H9 (cell line): Measurements from ENCODE around the gene UXT. TPM values are rescaled to one million over a fixed set of nuclear protein-coding genes. Genes with fewer than 3 reads are reported as not detected.
A peak's percentile ranks its signal among the peaks of the same experiment; 100 is the strongest.
"Not testable (repeated sequence)": the region's sequence is repeated elsewhere in the genome, so short reads cannot be mapped to it uniquely, and the experiment has no call there.

Source experiments
- DNase-seq: peaks from one replicate; pipeline ENCODE4 v3.0.0-alpha.2; 2017
- H2AFZ ChIP-seq: one replicate; pipeline ENCODE4 v1.6.1; 2013; ENCODE audit warnings: mild to moderate bottlenecking, low read length, control low read depth, moderate library complexity
- H2AK5ac ChIP-seq: 2 replicates; pipeline ENCODE4 v1.6.1; 2013; ENCODE audit warnings: low read length, control low read depth, mixed read lengths; ENCODE audit not compliant: insufficient read length
- H2BK120ac ChIP-seq: one replicate; pipeline ENCODE4 v1.6.1; 2013; ENCODE audit warnings: low read depth, mild to moderate bottlenecking, low read length, control low read depth, inconsistent platforms; ENCODE audit not compliant: poor library complexity, severe bottlenecking
- H2BK12ac ChIP-seq: 2 replicates; pipeline ENCODE4 v1.6.1; 2013; ENCODE audit warnings: low read length, control low read depth, mixed read lengths, low read depth; ENCODE audit not compliant: insufficient read length
- H2BK15ac ChIP-seq: 2 replicates; pipeline ENCODE4 v1.6.1; 2013; ENCODE audit warnings: low read depth, low read length, control low read depth
- H2BK20ac ChIP-seq: one replicate; pipeline ENCODE4 v1.6.1; 2013; ENCODE audit warnings: low read depth, mild to moderate bottlenecking, low read length, control low read depth, inconsistent platforms; ENCODE audit not compliant: poor library complexity, severe bottlenecking
- H2BK5ac ChIP-seq: 2 replicates; pipeline ENCODE4 v1.6.1; 2013; ENCODE audit warnings: low read length, control low read depth, mixed read lengths; ENCODE audit not compliant: insufficient read length
- H3K14ac ChIP-seq: 2 replicates; pipeline ENCODE4 v1.6.1; 2013; ENCODE audit warnings: low read length, control low read depth; ENCODE audit not compliant: insufficient read depth
- H3K18ac ChIP-seq: 2 replicates; pipeline ENCODE4 v1.6.1; 2013; ENCODE audit warnings: low read depth, mild to moderate bottlenecking, mixed read lengths, low read length, control low read depth; ENCODE audit not compliant: insufficient read length
- H3K23ac ChIP-seq: 2 replicates; pipeline ENCODE4 v1.6.1; 2013; ENCODE audit warnings: low read length, control low read depth, mixed read lengths, low read depth; ENCODE audit not compliant: insufficient read length
- H3K23me2 ChIP-seq: 2 replicates; pipeline ENCODE4 v1.6.1; 2013; ENCODE audit warnings: low read depth, mild to moderate bottlenecking, mixed read lengths, low read length, control low read depth; ENCODE audit not compliant: insufficient read length, poor library complexity, severe bottlenecking
- H3K27ac ChIP-seq: 2 replicates; pipeline ENCODE4 v1.5.1; 2013; ENCODE audit warnings: low read length, control low read depth, mixed read lengths, low read depth; ENCODE audit not compliant: insufficient read length
- H3K27me3 ChIP-seq: 2 replicates; pipeline ENCODE4 v1.6.1; 2013; ENCODE audit warnings: low read length, control low read depth, inconsistent platforms; ENCODE audit not compliant: insufficient read depth
- H3K4ac ChIP-seq: 2 replicates; pipeline ENCODE4 v1.6.1; 2013; ENCODE audit warnings: low read depth, mild to moderate bottlenecking, control low read depth, inconsistent platforms, low read length, moderate library complexity
- H3K4me1 ChIP-seq: 2 replicates; pipeline ENCODE4 v1.6.1; 2013; ENCODE audit warnings: low read length, control low read depth, inconsistent platforms; ENCODE audit not compliant: insufficient read depth
- H3K4me2 ChIP-seq: 2 replicates; pipeline ENCODE4 v1.6.1; 2013; ENCODE audit warnings: low read length, control low read depth, mixed read lengths; ENCODE audit not compliant: insufficient read length, insufficient read depth
- H3K56ac ChIP-seq: 2 replicates; pipeline ENCODE4 v1.6.1; 2013; ENCODE audit warnings: low read depth, mild to moderate bottlenecking, mixed read lengths, low read length, control low read depth; ENCODE audit not compliant: insufficient read length
- H3K79me1 ChIP-seq: 2 replicates; pipeline ENCODE4 v1.6.1; 2013; ENCODE audit warnings: low read depth, mild to moderate bottlenecking, moderate library complexity, low read length, control low read depth, inconsistent platforms; ENCODE audit not compliant: insufficient read depth, poor library complexity, severe bottlenecking
- H3K79me2 ChIP-seq: 2 replicates; pipeline ENCODE4 v1.6.1; 2013; ENCODE audit warnings: low read length, control low read depth, inconsistent platforms; ENCODE audit not compliant: insufficient read depth
- H3K9ac ChIP-seq: 2 replicates; pipeline ENCODE4 v1.6.1; 2013; ENCODE audit warnings: low read length, control low read depth, mixed read lengths; ENCODE audit not compliant: insufficient read length; ENCODE audit errors: extremely low read depth
- H3K9me3 ChIP-seq: one replicate; pipeline ENCODE4 v1.6.1; 2013; ENCODE audit warnings: low read depth, low read length, inconsistent platforms; ENCODE audit not compliant: control insufficient read depth
- H3T11ph ChIP-seq: one replicate; pipeline ENCODE4 v1.6.1; 2013; ENCODE audit warnings: mild to moderate bottlenecking, low read length, control low read depth, inconsistent platforms
- H4K20me1 ChIP-seq: one replicate; pipeline ENCODE4 v1.6.1; 2013; ENCODE audit not compliant: control insufficient read depth, insufficient read length, insufficient read depth
- H4K5ac ChIP-seq: 2 replicates; pipeline ENCODE4 v1.6.1; 2013; ENCODE audit warnings: low read depth, mild to moderate bottlenecking, mixed read lengths, low read length, control low read depth; ENCODE audit not compliant: insufficient read length
- H4K8ac ChIP-seq: replicated peaks from 2 replicates; pipeline ENCODE4 v1.6.1; 2013; ENCODE audit warnings: low read length, control low read depth, mixed read lengths, low read depth; ENCODE audit not compliant: insufficient read length
- H4K91ac ChIP-seq: 2 replicates; pipeline ENCODE4 v1.6.1; 2013; ENCODE audit warnings: low read depth, mild to moderate bottlenecking, moderate library complexity, mixed read lengths, low read length, control low read depth; ENCODE audit not compliant: insufficient read length
- H3K27ac Mint-ChIP-seq, 3 experiments: 2 replicates in 2 of 3; 3 replicates in 1 of 3; pipeline ENCODE4 v1.8.0; 2020 to 2021; ENCODE audit warnings: mixed read lengths in 3 of 3, mild to moderate bottlenecking in 1 of 3, moderate library complexity in 1 of 3
- H3K27me3 Mint-ChIP-seq: 2 replicates; pipeline ENCODE4 v1.8.0; 2021; ENCODE audit warnings: low read depth, mild to moderate bottlenecking, moderate library complexity, mixed read lengths
- H3K36me3 Mint-ChIP-seq, 3 experiments: 2 replicates in 2 of 3; 3 replicates in 1 of 3; pipeline ENCODE4 v1.8.0; 2020 to 2021; ENCODE audit warnings: low read depth in 3 of 3, mixed read lengths in 3 of 3; ENCODE audit not compliant: insufficient read depth in 1 of 3
- H3K4me1 Mint-ChIP-seq, 2 experiments: 2 replicates each; pipeline ENCODE4 v1.8.0; 2020; ENCODE audit warnings: mixed read lengths in 2 of 2
- H3K4me3 Mint-ChIP-seq, 2 experiments: 2 replicates in 1 of 2; 3 replicates in 1 of 2; pipeline ENCODE4 v1.8.0; 2020 to 2021; ENCODE audit warnings: mild to moderate bottlenecking in 2 of 2, mixed read lengths in 2 of 2, moderate library complexity in 1 of 2
- H3K9me3 Mint-ChIP-seq, 2 experiments: 2 replicates in 1 of 2; 3 replicates in 1 of 2; pipeline ENCODE4 v1.8.0; 2020; ENCODE audit warnings: mild to moderate bottlenecking in 2 of 2, mixed read lengths in 2 of 2, moderate library complexity in 1 of 2
- WGBS: extraction: QIAGEN DNeasy Blood & Tissue Kit; methylation state at CpG from one replicate; pipeline ENCODE4 v1.1.7; 2013; ENCODE audit warnings: missing lambda C conversion rate, low lambda C conversion rate, mixed read lengths; ENCODE audit not compliant: insufficient read length; ENCODE audit errors: extremely low coverage; 5-methylcytosine and 5-hydroxymethylcytosine counted together
- total RNA-seq: library from RNA; stranded (reverse); gene quantifications from 2 replicates; pipeline ENCODE4 v1.2.1, GENCODE V29; 2021
- TF ChIP-seq, protein P1 (sequence below): fragments of 200-600 bp; sonication (generic); conservative IDR thresholded peaks from 3 replicates; pipeline ENCODE4 v1.8.0; 2021; ENCODE audit warnings: antibody characterized with exemption, mild to moderate bottlenecking

UXT gene
- total RNA-seq, 1 experiment from 2014 or later, result 95.1 TPM

GRCh38 chrX:47683184-47683828, 24.3 kb upstream of the UXT start:
- Histone ChIP-seq H3K79me2 (no peaks in the 10 kb centered on the region), H3K4ac (no peak overlapping the region), H2AFZ (no peak overlapping the region), H3K27ac (no peak overlapping the region), H3K9me3 (peaks cover 51% of the 10 kb centered on the region), H2BK20ac (no peak overlapping the region), H3K56ac (no peak overlapping the region), H3K18ac (no peak overlapping the region), H3T11ph (no peak overlapping the region), H3K23me2 (no peaks in the 10 kb centered on the region), H4K8ac (no peak overlapping the region), H2BK15ac (no peak overlapping the region), H3K4me2 (no peak overlapping the region), H2AK5ac (no peak overlapping the region), H3K14ac (no peak overlapping the region), H2BK12ac (no peak overlapping the region), H3K23ac (no peak overlapping the region), H2BK120ac (no peak overlapping the region), H3K27me3 (no peaks in the 10 kb centered on the region), H3K4me1 (no peaks in the 10 kb centered on the region), H4K91ac (no peak overlapping the region), H3K9ac (no peak overlapping the region), H2BK5ac (no peak overlapping the region), H3K79me1 (no peaks in the 10 kb centered on the region), H4K20me1 (no peaks in the 10 kb centered on the region), H4K5ac (no peak overlapping the region)
- Mint-ChIP-seq H3K27ac (no peak overlapping the region), H3K4me1 (no peaks in the 10 kb centered on the region), H3K36me3 (peaks cover 0 to 2% (median 0%) of the 10 kb centered on the region in 3 experiments; a peak in 2 of 7 replicates), H3K4me3 (no peak overlapping the region), H3K9me3 (peaks cover 78 to 83% of the 10 kb centered on the region in 2 experiments), H3K27me3 (peaks cover 18% of the 10 kb centered on the region)
- TF ChIP-seq, protein P1, sequence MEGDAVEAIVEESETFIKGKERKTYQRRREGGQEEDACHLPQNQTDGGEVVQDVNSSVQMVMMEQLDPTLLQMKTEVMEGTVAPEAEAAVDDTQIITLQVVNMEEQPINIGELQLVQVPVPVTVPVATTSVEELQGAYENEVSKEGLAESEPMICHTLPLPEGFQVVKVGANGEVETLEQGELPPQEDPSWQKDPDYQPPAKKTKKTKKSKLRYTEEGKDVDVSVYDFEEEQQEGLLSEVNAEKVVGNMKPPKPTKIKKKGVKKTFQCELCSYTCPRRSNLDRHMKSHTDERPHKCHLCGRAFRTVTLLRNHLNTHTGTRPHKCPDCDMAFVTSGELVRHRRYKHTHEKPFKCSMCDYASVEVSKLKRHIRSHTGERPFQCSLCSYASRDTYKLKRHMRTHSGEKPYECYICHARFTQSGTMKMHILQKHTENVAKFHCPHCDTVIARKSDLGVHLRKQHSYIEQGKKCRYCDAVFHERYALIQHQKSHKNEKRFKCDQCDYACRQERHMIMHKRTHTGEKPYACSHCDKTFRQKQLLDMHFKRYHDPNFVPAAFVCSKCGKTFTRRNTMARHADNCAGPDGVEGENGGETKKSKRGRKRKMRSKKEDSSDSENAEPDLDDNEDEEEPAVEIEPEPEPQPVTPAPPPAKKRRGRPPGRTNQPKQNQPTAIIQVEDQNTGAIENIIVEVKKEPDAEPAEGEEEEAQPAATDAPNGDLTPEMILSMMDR, result 0 out of 3 replicates have a peak, but pooled peaks have one; percentile 8
- no peak for DNase-seq
- WGBS, result no CpG with 5 or more reads among the region's 14 CpGs

GRCh38 chrX:47675959-47676859, 17.2 kb upstream of the UXT start:
- H3K4me1 Mint-ChIP-seq, H2BK120ac ChIP-seq, H3K27ac Mint-ChIP-seq, H4K20me1 ChIP-seq, H3K79me2 ChIP-seq, H3K36me3 Mint-ChIP-seq, H4K91ac ChIP-seq, H3K27ac ChIP-seq, DNase-seq, H3K79me1 ChIP-seq, H3K56ac ChIP-seq, H2BK20ac ChIP-seq, H3K27me3 ChIP-seq, H4K8ac ChIP-seq, H3K4me2 ChIP-seq, H3K23ac ChIP-seq, H3K23me2 ChIP-seq, H2AK5ac ChIP-seq, H3K4me3 Mint-ChIP-seq, H2AFZ ChIP-seq, H2BK5ac ChIP-seq, H3K9ac ChIP-seq, H3K14ac ChIP-seq, H3K4me1 ChIP-seq, H3K4ac ChIP-seq, H3K18ac ChIP-seq, H3T11ph ChIP-seq, H4K5ac ChIP-seq, H2BK15ac ChIP-seq, H2BK12ac ChIP-seq: not testable (repeated sequence)
- WGBS, result no CpG with 5 or more reads among the region's 7 CpGs
- Mint-ChIP-seq H3K27me3 (peaks cover 21% of the 10 kb centered on the region), H3K9me3 (peaks cover 66 to 69% of the 10 kb centered on the region in 2 experiments)
- peaks cover 33% of the 10 kb centered on the region for H3K9me3 ChIP-seq
